ENCODE data around the gene STAM. TPM values are rescaled to one million over a fixed set of nuclear protein-coding genes. Genes with fewer than 3 reads are reported as not detected.

STAM gene
- total and polyA plus RNA-seq, 10 of the 15 experiments (the other 5 are each of a cell fraction or from before 2014, with no cell fraction given) = 8.8 to 15.9 (median 14.4) TPM

DNA sequence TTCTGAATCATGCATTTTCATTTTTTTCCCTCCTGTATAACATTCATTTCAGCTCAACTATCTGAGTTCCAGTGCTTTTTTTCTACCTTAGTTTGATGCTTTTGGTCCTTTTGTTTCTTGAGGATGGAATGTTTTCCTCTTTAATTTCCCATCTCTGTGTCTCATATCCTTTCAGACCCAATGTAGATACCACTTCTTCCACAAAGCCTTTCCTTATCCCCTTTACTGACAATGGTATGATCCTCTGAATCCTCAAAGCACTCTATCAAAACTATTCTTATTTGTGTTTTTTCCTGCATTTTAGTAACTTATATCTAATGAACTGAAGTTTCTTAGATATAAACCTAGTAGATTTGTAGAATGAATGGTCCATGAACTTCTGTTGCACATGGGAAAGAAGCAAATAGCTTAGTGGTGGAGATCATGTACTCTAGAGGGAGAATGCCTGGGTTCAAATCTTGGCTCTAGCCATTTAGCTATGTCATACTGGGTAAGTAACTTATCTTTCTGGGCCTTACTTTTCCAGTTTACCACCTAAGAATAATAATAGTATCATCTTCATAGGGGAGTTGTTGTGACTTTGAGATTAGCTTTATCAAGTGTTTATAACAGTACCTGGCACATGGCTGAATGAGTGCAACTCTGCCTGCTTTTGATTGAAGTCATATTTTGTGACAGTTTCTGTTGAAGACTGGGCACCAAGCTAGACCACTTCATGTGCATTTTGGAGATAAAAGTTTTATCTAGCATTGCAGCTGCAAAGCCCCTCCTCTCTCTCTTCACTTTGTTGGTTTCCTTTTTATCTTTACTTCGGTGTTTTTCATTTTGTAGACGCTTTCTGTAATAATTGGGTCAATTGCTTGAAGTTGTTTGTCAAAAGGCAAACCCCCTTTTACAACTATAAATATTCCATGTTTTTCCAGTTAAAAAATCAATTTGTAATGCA lies 18.5 kb downstream of the STAM start (continued):
- TF ChIP-seq ZNF592 (IDR thresholded peaks at IDR 0.05) (no peak), CREB1 (IDR thresholded peaks at IDR 0.05; ENCODE audit: low read depth) (no peak), BHLHE40 (IDR thresholded peaks at IDR 0.05; ENCODE audit: borderline replicate concordance in 1 of 2, low read depth in 2 of 2, low read length in 1 of 2) (no peak), ZZZ3 (IDR thresholded peaks at IDR 0.05; ENCODE audit: control insufficient read depth, insufficient read length, low read depth) (no peak), RBBP5 (conservative IDR thresholded peaks at IDR 0.05) (no peak), IRF5 (IDR thresholded peaks at IDR 0.05; ENCODE audit: borderline replicate concordance) (no peak), BCL11A (IDR thresholded peaks at IDR 0.05; ENCODE audit: low read depth, low read length) (no peak), FOXM1 (IDR thresholded peaks at IDR 0.05; ENCODE audit: low read depth, low read length) (no peak)
- TF ChIP-seq, protein P1, sequence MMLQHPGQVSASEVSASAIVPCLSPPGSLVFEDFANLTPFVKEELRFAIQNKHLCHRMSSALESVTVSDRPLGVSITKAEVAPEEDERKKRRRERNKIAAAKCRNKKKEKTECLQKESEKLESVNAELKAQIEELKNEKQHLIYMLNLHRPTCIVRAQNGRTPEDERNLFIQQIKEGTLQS (IDR thresholded peaks at IDR 0.05; ENCODE audit: borderline replicate concordance, extremely low read depth, low read depth, low read length) = no peak
